Prostate gland (tissue), 2 donors: ENCODE data around the gene SLC22A3. TPM values are rescaled to one million over a fixed set of nuclear protein-coding genes. Genes with fewer than 3 reads are reported as not detected.
"Not testable (repeated sequence)": the region's sequence is repeated elsewhere in the genome, so short reads cannot be mapped to it uniquely, and the experiment has no call there.

Source experiments
- DNase-seq: peaks from one replicate; pipeline ENCODE4 v3.0.0-alpha.2; 2019; ENCODE audit warnings: low spot score
- H3K27ac ChIP-seq, 2 donors: fragments of 200-600 bp; sonication (generic); 2 replicates each; pipeline ENCODE4 v1.5.1; 2017 to 2019
- H3K27me3 ChIP-seq: fragments of 200-600 bp; sonication (generic); replicated peaks from 2 replicates; pipeline ENCODE4 v1.5.1; 2019; ENCODE audit not compliant: insufficient read depth
- H3K36me3 ChIP-seq, 2 donors: fragments of 200-600 bp; sonication (generic); 1 replicate in 1 of 2; 2 replicates in 1 of 2; pipeline versions ENCODE4 v1.5.1 to v1.8.1; 2017 to 2019
- H3K4me1 ChIP-seq: fragments of 200-600 bp; sonication (generic); replicated peaks from 2 replicates; pipeline ENCODE4 v1.5.1; 2019
- H3K4me3 ChIP-seq, 2 donors: fragments of 200-600 bp; sonication (generic); 2 replicates each; pipeline ENCODE4 v1.5.1; 2017 to 2019
- H3K9me3 ChIP-seq: fragments of 200-600 bp; sonication (generic); 2 replicates; pipeline ENCODE4 v1.5.1; 2017
- POLR2A ChIP-seq: fragments of 450-650 bp; IDR thresholded peaks from one replicate; pipeline ENCODE4 v1.6.1; 2016; ENCODE audit warnings: antibody characterized with exemption, mild to moderate bottlenecking
- POLR2AphosphoS5 ChIP-seq: sonication (generic); formaldehyde crosslinking; IDR thresholded peaks from one replicate; pipeline ENCODE4 v1.6.1; 2017; ENCODE audit warnings: antibody characterized with exemption
- WGBS: methylation state at CpG from one replicate; pipeline ENCODE4 v1.1.5; 2018; 5-methylcytosine and 5-hydroxymethylcytosine counted together
- intact Hi-C: fragments of 100-400 bp; cut with DNase I; formaldehyde crosslinking; loops from one replicate; pipeline ENCODE4 v1.14.2; 2022
- total RNA-seq, 2 donors: library from RNA; depleted of rRNA; stranded (reverse); fragments of >200 nt; gene quantifications; one replicate each; pipeline ENCODE4 v1.1.0, GENCODE V29; 2016
- TF ChIP-seq, protein P1 (sequence below), 4 experiments: fragments of 200-600 bp in 2 of 4; fragments of 450-650 bp in 2 of 4; sonication (generic) in 2 of 4; IDR thresholded peaks; 1 replicate in 3 of 4; 2 replicates in 1 of 4; pipeline ENCODE4 v1.5.1; 2016 to 2019; ENCODE audit warnings: antibody characterized with exemption in 4 of 4, mild to moderate bottlenecking in 2 of 4, moderate library complexity in 2 of 4

Gene SLC22A3
- total RNA-seq, 2 donors from 2014 or later = 50.2 to 118 TPM

- intact Hi-C loops = no loop called here
- Histone ChIP-seq H3K9me3 (no peaks in the 10 kb centered on the region), H3K27ac (peak overlapping the region; percentile 12 to 35), H3K36me3 (no peaks in the 10 kb centered on the region), H3K27me3 (no peaks in the 10 kb centered on the region), H3K4me1 (no peaks in the 10 kb centered on the region), H3K4me3 (no peak overlapping the region)
- TF ChIP-seq POLR2AphosphoS5 (no peak), POLR2A (no peak)
- TF ChIP-seq, protein P1, sequence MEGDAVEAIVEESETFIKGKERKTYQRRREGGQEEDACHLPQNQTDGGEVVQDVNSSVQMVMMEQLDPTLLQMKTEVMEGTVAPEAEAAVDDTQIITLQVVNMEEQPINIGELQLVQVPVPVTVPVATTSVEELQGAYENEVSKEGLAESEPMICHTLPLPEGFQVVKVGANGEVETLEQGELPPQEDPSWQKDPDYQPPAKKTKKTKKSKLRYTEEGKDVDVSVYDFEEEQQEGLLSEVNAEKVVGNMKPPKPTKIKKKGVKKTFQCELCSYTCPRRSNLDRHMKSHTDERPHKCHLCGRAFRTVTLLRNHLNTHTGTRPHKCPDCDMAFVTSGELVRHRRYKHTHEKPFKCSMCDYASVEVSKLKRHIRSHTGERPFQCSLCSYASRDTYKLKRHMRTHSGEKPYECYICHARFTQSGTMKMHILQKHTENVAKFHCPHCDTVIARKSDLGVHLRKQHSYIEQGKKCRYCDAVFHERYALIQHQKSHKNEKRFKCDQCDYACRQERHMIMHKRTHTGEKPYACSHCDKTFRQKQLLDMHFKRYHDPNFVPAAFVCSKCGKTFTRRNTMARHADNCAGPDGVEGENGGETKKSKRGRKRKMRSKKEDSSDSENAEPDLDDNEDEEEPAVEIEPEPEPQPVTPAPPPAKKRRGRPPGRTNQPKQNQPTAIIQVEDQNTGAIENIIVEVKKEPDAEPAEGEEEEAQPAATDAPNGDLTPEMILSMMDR (IDR thresholded peaks at IDR 0.05) = no peak
- DNase-seq = no peak
Observed at GRCh38 chr6:160365117-160365516, 16.9 kb downstream of the SLC22A3 start.

DNA sequence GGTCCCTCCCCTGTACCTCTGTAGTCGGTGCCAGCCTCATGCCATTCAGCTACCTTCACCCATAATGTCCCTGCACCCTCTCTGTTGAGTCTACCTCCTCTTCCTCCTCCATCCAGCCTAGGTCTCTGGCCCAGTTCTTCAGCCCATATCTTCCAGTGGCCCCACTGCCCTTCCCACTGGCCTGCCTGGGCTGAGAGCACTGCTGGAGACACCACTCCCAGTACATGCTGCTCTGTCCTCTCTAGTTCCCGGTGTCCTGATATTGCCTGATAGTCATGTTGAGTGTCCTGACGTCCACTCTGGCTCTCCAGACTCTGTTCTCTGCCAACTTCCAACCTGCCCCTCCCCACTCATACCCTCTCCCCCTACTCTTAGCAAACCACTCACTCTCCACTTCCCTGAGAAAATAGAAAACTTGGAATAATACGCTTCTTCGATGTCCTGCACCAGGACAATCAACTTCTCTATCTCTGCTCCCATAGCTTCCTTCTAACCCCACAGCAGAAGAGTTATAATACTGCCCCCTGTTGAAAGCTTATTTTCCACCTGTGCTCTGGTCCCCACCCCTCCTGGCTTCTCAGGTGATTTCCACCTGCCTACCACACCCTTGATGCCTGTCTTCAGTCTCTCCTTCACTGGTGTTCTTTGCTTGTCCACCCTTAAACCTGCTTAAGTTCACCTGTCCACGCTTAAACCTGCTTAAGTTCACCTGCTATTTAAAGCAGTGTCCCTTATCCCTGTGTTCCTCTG lies 19.8 kb downstream of the SLC22A3 start:
- Histone ChIP-seq H3K4me1 (no peaks in the 10 kb centered on the region), H3K36me3 (no peaks in the 10 kb centered on the region), H3K4me3 (no peak overlapping the region), H3K27me3 (no peaks in the 10 kb centered on the region), H3K27ac (no peak overlapping the region), H3K9me3 (no peaks in the 10 kb centered on the region)
- WGBS = 81% methylated on average over 6 of the region's 6 CpGs
- no peak for TF ChIP-seq POLR2AphosphoS5
- no peak for TF ChIP-seq POLR2A
- TF ChIP-seq, protein P1 (IDR thresholded peaks at IDR 0.05) = no peak
- no peak for DNase-seq
- intact Hi-C loops = no loop called here

GRCh38 chr6:160368670-160369069 lies 20.5 kb downstream of the SLC22A3 start:
- no peak for DNase-seq
- no peak overlapping the region for H3K27ac ChIP-seq
- no peaks in the 10 kb centered on the region for H3K36me3 ChIP-seq
- intact Hi-C loops = no loop called here
- 70% methylated on average over 4 of the region's 4 CpGs for WGBS
- H3K27me3 ChIP-seq = no peaks in the 10 kb centered on the region
- TF ChIP-seq POLR2A (no peak), POLR2AphosphoS5 (no peak)
- TF ChIP-seq, protein P1 (IDR thresholded peaks at IDR 0.05) = no peak
- H3K4me1 ChIP-seq = no peaks in the 10 kb centered on the region
- no peak overlapping the region for H3K4me3 ChIP-seq
- no peaks in the 10 kb centered on the region for H3K9me3 ChIP-seq

GRCh38 chr6:160373601-160374000 lies 25.4 kb downstream of the SLC22A3 start:
- H3K36me3 ChIP-seq, DNase-seq, intact Hi-C loops, H3K4me1 ChIP-seq, H3K4me3 ChIP-seq, H3K27me3 ChIP-seq, H3K9me3 ChIP-seq: not testable (repeated sequence)
- peak overlapping the region in 1 of 2 donors; percentile 13 for H3K27ac ChIP-seq
- whole genome bisulfite sequencing = 81% methylated on average over 4 of the region's 4 CpGs

- intact Hi-C loops = no loop called here
- H3K9me3 ChIP-seq = no peaks in the 10 kb centered on the region
- H3K27me3 ChIP-seq = no peaks in the 10 kb centered on the region
- H3K27ac ChIP-seq = peak overlapping the region in 1 of 2 donors; percentile 13
- H3K4me1 ChIP-seq = no peaks in the 10 kb centered on the region
- 36% methylated on average over 3 of the region's 3 CpGs for WGBS
- H3K4me3 ChIP-seq = no peak overlapping the region
- no peak for TF ChIP-seq POLR2A
- TF ChIP-seq, protein P1 (IDR thresholded peaks at IDR 0.05) = no peak
- peak; percentile 58 for TF ChIP-seq POLR2AphosphoS5
- no peaks in the 10 kb centered on the region for H3K36me3 ChIP-seq
- DNase-seq = peak; percentile 43
Observed at GRCh38 chr6:160374836-160375560, 26.8 kb downstream of the SLC22A3 start.
